HCT116 (cell line): ENCODE results near the gene STARD3.

Experiments
- EZH2 ChIP-seq: fragments of 200-600 bp; sonication (generic); IDR thresholded peaks from 2 replicates; pipeline ENCODE4 v1.6.1; 2017; ENCODE audit warnings: antibody characterized with exemption, mixed run types
- EZH2phosphoT487 ChIP-seq: fragments of 200-600 bp; IDR thresholded peaks from 2 replicates; pipeline ENCODE4 v1.6.1; 2018; ENCODE audit warnings: antibody characterized with exemption, borderline replicate concordance
- POLR2A ChIP-seq: IDR thresholded peaks from 2 replicates; pipeline ENCODE4 v1.7.0; 2011; ENCODE audit warnings: borderline replicate concordance; ENCODE audit not compliant: insufficient read depth, insufficient read length; ENCODE audit errors: extremely low read depth
- RAD21 ChIP-seq: IDR thresholded peaks from 2 replicates; pipeline ENCODE4 v1.6.1; 2012; ENCODE audit warnings: low read depth, mild to moderate bottlenecking
- TF ChIP-seq, protein P1 (sequence below), 3 experiments: fragments of 200-600 bp in 1 of 3; sonication (generic) in 1 of 3; IDR thresholded peaks in 2 of 3; conservative IDR thresholded peaks in 1 of 3; 2 replicates each; pipeline ENCODE4 v1.5.1; 2012 to 2017; ENCODE audit warnings: low read depth in 2 of 3, low read length in 2 of 3, antibody characterized with exemption in 1 of 3, borderline replicate concordance in 1 of 3, control low read depth in 1 of 3, mild to moderate bottlenecking in 1 of 3, mixed read lengths in 1 of 3, mixed run types in 1 of 3, moderate library complexity in 1 of 3; ENCODE audit not compliant: insufficient read depth in 1 of 3
- TF ChIP-seq, protein P2 (sequence below): IDR thresholded peaks from 2 replicates; pipeline ENCODE4 v1.6.1; 2012; ENCODE audit warnings: low read depth

DNA sequence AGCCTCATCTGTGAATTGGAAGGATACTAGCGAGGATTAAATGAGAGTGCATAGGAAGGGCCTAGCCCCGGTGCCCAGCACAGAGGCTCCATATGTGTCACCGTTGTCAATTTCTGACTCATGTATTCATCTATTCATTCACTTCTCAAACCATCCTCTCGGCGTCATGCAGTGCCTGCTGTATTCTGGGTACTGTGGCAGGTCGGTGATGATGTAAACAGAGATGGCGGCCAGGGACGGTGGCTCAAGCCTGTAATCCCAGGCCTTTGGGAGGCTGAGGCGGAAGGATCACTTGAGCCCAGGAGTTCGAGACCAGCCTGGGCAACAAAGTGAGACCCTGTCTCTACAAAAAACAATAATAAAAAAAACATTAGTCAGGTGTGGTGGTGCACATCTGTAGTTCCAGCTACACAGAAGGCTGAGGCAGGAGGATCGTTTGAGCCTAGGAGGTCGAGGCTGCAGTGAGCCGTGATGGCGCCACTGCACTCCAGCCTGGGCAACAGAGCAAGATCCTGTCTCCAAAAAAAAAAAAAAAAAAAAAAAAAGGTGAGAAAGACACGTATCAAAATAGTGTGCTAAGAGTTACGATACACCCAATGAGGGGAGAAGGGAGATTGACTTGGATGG is 14.5 kb upstream of the STARD3 start:
- TF ChIP-seq RAD21 (no peak), EZH2phosphoT487 (no peak), EZH2 (no peak), POLR2A (no peak)
- TF ChIP-seq, protein P1, sequence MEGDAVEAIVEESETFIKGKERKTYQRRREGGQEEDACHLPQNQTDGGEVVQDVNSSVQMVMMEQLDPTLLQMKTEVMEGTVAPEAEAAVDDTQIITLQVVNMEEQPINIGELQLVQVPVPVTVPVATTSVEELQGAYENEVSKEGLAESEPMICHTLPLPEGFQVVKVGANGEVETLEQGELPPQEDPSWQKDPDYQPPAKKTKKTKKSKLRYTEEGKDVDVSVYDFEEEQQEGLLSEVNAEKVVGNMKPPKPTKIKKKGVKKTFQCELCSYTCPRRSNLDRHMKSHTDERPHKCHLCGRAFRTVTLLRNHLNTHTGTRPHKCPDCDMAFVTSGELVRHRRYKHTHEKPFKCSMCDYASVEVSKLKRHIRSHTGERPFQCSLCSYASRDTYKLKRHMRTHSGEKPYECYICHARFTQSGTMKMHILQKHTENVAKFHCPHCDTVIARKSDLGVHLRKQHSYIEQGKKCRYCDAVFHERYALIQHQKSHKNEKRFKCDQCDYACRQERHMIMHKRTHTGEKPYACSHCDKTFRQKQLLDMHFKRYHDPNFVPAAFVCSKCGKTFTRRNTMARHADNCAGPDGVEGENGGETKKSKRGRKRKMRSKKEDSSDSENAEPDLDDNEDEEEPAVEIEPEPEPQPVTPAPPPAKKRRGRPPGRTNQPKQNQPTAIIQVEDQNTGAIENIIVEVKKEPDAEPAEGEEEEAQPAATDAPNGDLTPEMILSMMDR (IDR thresholded peaks at IDR 0.05 in 2 of 3, conservative IDR thresholded peaks at IDR 0.05 in 1 of 3; ENCODE audit: borderline replicate concordance in 1 of 3, insufficient read depth in 1 of 3, low read depth in 2 of 3, low read length in 2 of 3), result no peak
- TF ChIP-seq, protein P2, sequence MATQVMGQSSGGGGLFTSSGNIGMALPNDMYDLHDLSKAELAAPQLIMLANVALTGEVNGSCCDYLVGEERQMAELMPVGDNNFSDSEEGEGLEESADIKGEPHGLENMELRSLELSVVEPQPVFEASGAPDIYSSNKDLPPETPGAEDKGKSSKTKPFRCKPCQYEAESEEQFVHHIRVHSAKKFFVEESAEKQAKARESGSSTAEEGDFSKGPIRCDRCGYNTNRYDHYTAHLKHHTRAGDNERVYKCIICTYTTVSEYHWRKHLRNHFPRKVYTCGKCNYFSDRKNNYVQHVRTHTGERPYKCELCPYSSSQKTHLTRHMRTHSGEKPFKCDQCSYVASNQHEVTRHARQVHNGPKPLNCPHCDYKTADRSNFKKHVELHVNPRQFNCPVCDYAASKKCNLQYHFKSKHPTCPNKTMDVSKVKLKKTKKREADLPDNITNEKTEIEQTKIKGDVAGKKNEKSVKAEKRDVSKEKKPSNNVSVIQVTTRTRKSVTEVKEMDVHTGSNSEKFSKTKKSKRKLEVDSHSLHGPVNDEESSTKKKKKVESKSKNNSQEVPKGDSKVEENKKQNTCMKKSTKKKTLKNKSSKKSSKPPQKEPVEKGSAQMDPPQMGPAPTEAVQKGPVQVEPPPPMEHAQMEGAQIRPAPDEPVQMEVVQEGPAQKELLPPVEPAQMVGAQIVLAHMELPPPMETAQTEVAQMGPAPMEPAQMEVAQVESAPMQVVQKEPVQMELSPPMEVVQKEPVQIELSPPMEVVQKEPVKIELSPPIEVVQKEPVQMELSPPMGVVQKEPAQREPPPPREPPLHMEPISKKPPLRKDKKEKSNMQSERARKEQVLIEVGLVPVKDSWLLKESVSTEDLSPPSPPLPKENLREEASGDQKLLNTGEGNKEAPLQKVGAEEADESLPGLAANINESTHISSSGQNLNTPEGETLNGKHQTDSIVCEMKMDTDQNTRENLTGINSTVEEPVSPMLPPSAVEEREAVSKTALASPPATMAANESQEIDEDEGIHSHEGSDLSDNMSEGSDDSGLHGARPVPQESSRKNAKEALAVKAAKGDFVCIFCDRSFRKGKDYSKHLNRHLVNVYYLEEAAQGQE, result no peak
